GM18517 (cell line): ENCODE measurements around the gene IDH1.
"Not testable (repeated sequence)": the region's sequence is repeated elsewhere in the genome, so short reads cannot be mapped to it uniquely, and the experiment has no call there.

ENCODE experiments used
- ATAC-seq: cut with Tn5 transposase; IDR thresholded peaks from one replicate; pipeline ENCODE4 v1.9.1; 2021; ENCODE audit warnings: mild to moderate bottlenecking, moderate library complexity; ENCODE audit not compliant: unreplicated experiment

The IDH1 gene

GRCh38 chr2:208256849-208257813 is 2.3 kb upstream of the IDH1 start:
- not testable (repeated sequence) for ATAC-seq

GRCh38 chr2:208256192-208256782 is 1.4 kb upstream of the IDH1 start:
- no peak for ATAC-seq

DNA sequence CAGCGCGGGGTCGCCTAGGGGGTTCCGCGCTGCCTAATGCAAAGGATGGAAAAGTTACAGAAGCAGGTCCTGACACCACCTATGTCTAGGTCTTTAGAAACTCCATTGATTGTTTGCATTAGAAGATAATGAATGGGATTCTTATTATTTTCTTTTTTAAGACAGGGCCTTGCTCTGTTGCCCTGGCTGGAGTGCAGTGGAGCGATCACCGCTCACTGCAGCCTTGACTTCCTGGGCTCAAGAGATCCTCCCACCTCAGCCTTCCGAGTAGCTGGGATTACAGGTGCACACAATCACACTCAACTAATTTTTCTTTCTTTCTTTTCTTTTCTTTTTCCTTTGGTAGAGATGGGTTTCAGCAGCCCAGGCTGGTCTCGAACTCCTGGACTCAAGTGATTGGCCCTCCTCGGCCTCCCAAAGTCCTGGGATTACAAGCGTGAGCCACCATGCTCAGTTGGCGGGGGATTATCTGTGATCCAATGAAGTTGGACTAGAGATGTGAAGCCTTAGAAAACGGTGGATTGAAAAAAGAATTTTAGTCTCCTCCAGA is 761 bp upstream of the IDH1 start:
- peak; percentile 33 for ATAC-seq

- ATAC-seq: peak; percentile 52
These were observed 577 bp downstream of the IDH1 start for GRCh38 chr2:208254118-208254870.

DNA sequence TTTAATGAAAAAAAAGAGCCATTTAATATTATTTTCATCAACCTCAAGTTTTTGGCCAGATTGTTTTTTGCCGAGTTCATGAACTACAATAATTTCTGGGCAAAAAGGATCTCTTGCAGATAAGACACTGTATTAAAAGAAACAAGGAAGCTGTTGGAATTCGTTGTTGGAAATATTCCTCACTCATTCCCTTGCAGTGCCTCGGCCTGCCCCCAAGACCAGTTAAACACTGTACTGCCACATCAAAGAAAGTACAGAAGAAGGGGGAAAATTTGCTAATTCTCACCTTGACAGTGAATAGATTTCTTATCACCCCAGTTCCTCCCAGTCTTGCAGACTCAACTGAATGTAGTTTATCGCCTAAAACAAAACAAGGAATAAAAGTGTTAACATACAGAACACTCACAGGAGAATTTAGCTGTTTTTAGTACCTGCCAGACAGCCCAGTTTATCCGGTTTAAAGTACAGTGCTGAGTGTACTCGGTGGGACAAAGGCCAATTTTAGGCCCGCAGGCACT is 1.2 kb downstream of the IDH1 start:
- ATAC-seq: no peak

- no peak for ATAC-seq
These were observed 2.0 kb downstream of the IDH1 start for GRCh38 chr2:208252716-208253492.

- no peak for ATAC-seq
These were observed 3.8 kb downstream of the IDH1 start for GRCh38 chr2:208251098-208251497.

- ATAC-seq: no peak
These were observed 4.5 kb downstream of the IDH1 start for GRCh38 chr2:208250388-208250787.

- ATAC-seq: no peak
These were observed 5.6 kb downstream of the IDH1 start for GRCh38 chr2:208249296-208249695.

DNA sequence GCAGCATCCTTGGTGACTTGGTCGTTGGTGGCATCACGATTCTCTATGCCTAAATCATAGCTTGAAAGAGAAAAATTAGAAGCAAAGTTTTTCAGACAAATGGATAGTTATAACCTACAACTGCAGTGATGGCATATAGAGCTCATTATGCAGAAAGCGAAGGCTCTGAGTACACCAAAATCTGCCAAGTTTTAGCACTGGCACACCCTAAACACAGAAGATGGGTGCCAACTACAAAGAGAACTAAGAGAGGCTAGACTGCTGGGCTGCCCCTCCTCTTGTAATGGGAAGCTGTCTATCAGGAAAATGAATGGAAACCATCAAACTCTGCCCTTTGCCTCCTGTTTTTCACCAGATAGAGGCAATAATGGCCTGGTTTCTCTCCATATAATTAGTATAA is 6.3 kb downstream of the IDH1 start:
- no peak for ATAC-seq

DNA sequence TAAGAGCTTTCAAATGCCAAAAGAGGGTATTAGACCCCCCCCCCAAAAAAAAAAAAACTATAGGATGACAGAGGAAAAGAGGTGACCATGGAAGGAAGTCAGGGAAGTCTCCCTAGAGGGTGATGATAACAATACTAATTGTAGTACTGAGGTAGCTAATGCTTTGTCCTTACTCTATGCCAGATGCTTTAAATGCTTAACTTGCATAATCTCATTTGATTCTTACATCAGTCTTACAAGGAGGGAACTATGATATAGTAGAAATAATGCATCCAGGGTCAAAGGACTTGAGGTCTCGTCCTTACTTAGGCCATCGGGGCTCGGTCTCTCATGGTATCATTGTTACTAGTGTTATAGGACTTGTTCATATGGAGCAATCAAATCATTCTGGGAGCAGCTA is 9.1 kb downstream of the IDH1 start:
- no peak for ATAC-seq

DNA sequence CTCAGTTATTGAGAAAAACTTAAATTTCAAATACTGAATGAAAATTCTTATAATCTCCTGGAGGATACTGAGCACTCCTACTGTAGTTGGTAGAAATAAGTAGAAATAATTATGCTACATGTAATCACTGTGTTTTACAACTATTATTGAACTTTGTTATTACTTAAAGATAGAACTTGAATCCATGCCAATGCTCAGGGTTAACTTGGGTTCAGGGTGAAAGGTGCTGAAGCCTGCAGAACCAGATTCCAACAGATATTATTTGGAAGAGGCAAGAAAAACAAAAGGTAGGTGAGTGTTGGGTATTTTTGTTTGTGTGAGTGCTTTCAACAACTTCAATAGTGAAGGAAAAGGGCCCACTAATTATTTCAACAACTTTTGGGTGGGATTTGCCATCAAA is 10.4 kb downstream of the IDH1 start:
- ATAC-seq: no peak

GRCh38 chr2:208240619-208241209 is 14.2 kb downstream of the IDH1 start:
- no peak for ATAC-seq

DNA sequence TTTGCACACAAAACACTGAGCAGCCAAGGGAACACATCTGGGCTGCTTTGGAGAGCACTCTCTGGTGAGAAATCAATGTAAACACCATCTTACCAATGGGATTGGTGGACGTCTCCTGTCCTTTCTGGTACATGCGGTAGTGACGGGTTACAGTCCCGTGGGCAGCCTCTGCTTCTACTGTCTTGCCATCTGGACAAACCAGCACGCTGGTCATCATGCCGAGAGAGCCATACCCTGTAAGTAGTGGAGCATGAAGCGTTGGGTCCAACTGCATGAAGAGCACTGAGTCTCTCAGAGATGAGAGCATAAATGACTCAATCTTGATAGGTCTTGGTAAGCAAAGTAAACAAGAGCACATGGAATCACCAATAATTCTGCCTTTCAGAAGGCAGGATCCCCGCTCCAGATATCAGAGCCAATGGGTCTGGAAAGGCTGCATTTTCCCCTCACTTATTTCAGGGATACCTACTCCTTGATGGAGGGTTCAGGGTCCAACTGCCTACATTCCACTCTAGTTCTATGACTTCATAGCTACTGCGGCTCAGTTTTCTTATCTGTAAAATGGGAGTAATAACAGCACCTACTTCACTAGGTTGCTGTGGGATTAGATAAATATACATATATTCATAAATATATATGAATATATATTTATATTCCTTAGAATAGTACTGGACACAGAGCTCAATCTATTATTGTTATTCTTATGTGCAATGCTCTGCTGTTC is 14.9 kb downstream of the IDH1 start:
- ATAC-seq: no peak

GRCh38 chr2:208235860-208236259 is 19.0 kb downstream of the IDH1 start:
- ATAC-seq: no peak

DNA sequence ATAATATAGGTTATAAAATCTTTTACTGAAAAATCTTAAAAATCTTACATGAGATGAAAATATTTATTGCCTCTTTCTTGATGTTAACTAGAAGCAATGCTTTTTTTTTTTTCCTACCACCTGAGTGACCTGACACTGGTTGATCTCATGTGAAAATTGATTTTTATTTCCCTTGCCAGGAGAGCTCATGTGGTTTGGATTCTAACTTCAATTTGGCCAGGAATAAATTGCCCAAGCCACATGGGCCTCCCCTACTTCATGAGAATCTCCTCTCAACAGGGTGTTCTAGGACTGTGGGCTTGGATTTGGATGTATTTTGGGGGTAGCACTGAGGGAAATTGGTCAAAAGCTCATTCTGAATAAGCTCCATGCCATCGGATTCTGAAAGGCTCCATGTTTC is 20.1 kb downstream of the IDH1 start:
- ATAC-seq: no peak

GRCh38 chr2:208228476-208228875 is 26.4 kb downstream of the IDH1 start:
- ATAC-seq: no peak

DNA sequence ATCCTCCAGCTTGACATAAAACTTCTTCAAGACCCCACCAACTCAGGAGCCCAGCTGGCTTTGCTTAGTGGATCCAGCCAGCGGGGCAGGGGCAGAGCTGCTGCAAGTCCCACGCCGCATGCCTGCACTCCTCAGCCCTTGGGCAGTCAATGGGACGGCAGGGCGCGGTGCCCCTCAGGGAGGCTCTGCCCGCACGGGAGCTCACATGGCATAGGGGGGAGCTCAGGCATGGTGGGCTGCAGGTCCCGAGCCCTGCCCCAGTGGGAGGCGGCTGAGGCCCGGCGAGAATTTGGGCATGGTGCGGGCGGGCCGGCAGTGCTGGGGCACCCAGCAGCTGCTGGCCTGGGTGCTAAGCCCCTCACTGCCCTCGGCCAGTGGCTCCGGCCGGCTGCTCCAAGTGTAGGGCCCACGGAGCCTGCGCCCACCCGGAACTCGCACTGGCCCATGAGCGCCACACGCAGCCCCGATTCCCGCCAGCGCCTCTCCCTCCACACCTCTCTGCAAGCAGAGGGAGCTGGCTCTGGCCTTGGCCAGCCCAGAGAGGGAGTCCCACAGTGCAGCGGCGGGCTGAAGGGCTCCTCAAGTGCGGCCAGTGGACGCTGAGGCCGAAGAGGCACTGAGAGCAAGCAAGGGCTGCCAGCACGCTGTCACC is 27.2 kb downstream of the IDH1 start:
- ATAC-seq: no peak

DNA sequence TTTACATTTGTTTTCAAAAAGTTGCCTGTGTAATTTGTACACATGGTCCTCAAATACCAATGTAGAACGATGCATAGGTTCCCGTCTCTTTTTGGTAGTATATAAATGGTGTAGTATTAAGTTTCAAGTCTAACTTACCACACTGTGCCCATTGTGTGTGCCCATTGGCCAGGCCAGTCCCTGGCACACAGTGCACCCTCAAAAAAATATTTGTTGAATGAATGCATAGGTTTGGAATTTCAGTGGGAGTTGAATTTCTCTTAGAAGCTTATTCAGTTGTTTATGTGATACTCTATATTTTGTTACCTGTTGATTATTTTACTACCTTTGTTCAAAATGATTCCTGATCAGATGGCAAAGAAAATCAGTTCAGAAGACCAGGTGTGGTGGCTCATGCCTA is 30.1 kb downstream of the IDH1 start:
- no peak for ATAC-seq
